GM18861 (cell line): ENCODE measurements around the gene OR6Y1.

Source experiments
- ATAC-seq: cut with Tn5 transposase; IDR thresholded peaks from one replicate; pipeline ENCODE4 v1.9.1; 2021; ENCODE audit not compliant: unreplicated experiment

Gene OR6Y1

DNA sequence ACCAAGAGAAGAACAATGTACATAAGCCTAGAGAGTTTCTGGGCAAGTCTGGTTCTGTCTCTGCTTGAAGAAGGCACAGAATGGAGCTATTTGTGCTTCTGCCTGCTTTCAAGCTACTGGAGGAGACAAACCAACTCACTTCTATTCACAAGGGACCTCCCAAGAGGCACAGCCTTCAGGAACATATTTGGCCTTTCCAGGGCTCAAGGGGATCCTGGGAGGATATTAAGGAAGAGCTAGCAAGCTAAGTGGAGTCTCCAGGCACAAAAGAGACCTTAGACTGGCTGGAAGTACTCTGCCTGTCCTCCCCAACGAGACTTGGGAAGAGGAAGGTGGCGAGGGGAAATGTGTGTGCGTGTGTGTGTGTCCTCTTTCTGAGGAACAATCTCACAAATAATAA, at the start of gene OR6Y1:
OR6Y1 (minus strand) TSS at position 54 of the 400 bp plus-strand sequence. CDS start 6,300 bp downstream, outside the sequence.
- no peak for ATAC-seq

DNA sequence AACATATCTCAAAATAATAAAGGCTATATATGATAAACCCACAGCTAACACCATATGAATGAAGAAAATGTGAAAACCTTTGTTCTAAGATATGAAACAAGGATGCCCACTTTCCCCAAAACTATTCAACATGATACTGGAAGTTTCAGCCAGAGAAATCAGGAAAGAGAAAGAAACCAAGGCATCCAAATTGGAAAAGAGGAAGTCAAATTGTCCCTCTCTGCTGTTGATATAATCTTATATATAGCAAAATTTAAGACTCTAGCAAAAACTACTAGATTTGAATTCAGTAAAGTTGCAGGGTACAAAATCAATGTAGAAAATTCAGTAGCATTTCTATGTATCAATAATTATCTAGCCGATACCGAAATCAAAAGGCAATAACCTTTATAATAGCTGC, 46.5 kb upstream of the OR6Y1 start:
- no peak for ATAC-seq

- no peak for ATAC-seq
Observed at GRCh38 chr1:158586942-158587341, 32.7 kb upstream of the OR6Y1 start.

DNA sequence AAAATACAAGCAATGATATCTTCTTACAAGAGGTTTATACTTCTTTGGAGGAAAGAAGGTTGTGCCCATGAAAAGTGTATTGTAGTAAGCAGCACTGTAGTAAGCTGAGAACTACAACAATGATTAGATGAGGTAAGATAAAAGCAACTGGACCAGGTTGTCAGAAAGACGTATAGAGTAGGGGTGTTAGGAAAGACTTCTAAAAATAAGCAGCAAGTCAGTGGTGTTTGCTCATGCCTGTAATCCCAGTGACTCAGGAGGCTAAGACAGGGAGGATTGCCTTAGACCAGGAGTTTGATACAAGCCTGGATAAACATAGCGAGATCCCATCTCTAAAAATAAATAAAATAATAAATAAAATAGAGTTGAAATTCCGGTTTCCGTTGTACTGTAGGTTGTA, 29.8 kb upstream of the OR6Y1 start:
- ATAC-seq = no peak

- ATAC-seq = no peak
Observed at GRCh38 chr1:158579733-158580132, 25.5 kb upstream of the OR6Y1 start, which contains the start of gene OR10X1. TSS of gene OR10X1 (minus strand) at chr1:158579899. CDS start at chr1:158579899, 0 bp downstream.

DNA sequence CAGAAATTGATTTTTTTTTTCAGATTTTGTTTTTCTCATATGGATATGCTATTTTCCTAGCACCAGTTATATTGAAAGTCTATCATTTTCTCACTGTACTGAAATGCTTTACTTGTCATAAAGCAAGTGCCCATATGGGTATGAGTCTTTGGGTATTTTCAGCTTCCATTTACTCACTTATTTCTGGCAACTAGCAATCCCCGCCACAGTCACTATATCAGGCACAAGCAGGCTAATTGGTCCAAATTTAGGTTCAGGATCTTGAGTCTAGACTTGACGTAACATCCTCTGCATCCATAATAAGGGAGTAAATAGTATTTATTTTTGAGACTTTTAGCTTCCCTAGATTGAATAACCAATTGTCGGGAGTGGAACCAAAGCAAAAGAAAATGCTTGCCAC, 23.4 kb upstream of the OR6Y1 start:
- no peak for ATAC-seq

GRCh38 chr1:158572226-158572625, 18.0 kb upstream of the OR6Y1 start:
- ATAC-seq = no peak

DNA sequence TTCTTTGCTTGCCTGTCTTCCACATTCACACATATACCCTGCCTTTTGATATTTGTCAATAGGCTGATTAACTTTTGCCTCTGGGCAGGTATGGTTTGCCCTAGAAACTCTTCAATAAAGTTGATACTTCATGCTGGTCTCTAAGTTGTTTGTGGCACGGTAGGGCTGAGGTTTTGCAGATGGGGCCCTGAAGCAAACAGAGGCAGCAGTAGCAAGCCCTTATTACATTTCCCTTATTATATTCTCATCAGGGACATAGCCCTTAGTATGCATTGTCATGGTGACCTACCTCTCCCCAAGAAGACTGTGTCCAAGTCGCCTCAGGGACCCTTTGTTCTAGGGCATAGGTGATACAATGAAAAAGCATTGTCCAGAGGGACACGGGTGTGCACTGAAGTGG, 16.3 kb upstream of the OR6Y1 start, which contains the start of gene OR6P1:
OR6P1 (minus strand) TSS at position 101 of the 400 bp plus-strand sequence. CDS start 6,976 bp downstream, outside the sequence.
- ATAC-seq = no peak

GRCh38 chr1:158564608-158565007, 10.4 kb upstream of the OR6Y1 start:
- ATAC-seq = no peak

GRCh38 chr1:158563853-158564252, 9.6 kb upstream of the OR6Y1 start:
- ATAC-seq = no peak

DNA sequence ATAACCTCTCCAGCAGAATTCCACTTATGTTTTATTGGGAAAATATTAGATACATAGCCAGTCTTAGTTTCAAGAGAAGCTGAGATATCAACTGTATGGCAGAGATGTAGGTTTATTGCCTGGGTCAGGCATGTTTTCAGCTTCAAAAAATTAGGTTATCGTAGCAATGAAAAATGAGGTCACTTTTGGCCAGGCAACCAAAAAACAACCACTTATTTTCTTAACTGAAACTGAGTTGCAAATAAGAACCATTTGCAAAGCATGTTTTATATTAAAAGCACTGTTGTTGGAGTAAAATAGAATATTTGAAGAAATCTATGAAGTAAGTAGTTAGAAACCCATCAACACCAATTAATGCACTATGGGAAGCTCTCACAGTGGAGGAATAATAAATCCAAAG, 5.5 kb upstream of the OR6Y1 start:
- ATAC-seq = no peak

- ATAC-seq = no peak
Observed at GRCh38 chr1:158552296-158552695, 1.9 kb downstream of the OR6Y1 start.

DNA sequence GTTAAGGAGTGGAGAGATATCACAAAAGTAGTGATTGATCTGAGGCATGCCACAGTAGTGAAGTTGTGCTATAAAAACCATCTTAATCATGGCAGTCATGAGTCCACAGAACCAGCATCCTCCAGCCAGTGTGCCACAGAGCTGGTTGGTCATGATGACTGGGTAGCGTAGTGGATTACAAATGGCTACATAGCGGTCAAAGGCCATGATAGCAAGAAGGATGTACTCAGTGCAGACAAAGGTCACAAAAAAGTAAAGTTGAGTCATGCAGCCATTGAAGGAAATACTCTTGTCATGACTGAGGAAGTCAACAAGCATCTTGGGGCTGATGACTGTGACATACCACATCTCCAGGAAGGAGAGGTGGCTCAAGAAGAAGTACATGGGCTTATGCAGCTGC, 6.7 kb downstream of the OR6Y1 start:
- ATAC-seq = no peak

GRCh38 chr1:158537609-158538008, 16.6 kb downstream of the OR6Y1 start:
- no peak for ATAC-seq

GRCh38 chr1:158534496-158534895, 19.7 kb downstream of the OR6Y1 start:
- ATAC-seq = no peak

GRCh38 chr1:158527190-158527815, 26.9 kb downstream of the OR6Y1 start:
- no peak for ATAC-seq

- no peak for ATAC-seq
Observed at GRCh38 chr1:158521666-158522058, 32.5 kb downstream of the OR6Y1 start.

- no peak for ATAC-seq
Observed at GRCh38 chr1:158520955-158521665, 33.1 kb downstream of the OR6Y1 start.

GRCh38 chr1:158520021-158520420, 34.2 kb downstream of the OR6Y1 start:
- no peak for ATAC-seq

- no peak for ATAC-seq
Observed at GRCh38 chr1:158516966-158517365, 37.2 kb downstream of the OR6Y1 start.

GRCh38 chr1:158509471-158510156, 44.6 kb downstream of the OR6Y1 start:
- ATAC-seq = no peak

DNA sequence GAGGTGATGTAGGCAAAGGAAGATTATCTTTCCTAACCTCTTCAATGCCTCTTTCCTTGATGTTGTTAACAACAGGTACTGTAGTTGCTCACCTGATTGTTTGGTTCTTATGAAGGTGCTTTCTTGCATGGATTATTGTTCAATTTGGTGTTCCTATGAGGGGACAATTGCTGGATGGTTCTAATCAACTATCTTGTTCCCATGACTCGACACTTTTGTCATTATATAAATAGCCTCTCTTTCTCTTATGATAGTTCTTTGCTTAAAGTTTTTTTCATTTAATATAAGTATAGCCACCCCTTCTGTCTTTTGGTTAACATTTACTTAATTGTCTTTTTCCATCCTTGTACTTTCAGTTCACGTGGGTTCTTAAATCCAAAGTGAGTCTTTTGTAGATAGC, 46.7 kb downstream of the OR6Y1 start:
- ATAC-seq = no peak
